ENCODE results near the gene B3GLCT.

Gene B3GLCT

GRCh38 chr13:31159306-31159705 lies 40.5 kb upstream of the B3GLCT start:
- peaks cover 12% of the 10 kb centered on the region for H3K79me2 ChIP-seq
- H3K4me3 ChIP-seq (ENCODE audit: low read depth, low read length), result no peak overlapping the region
- no peaks in the 10 kb centered on the region for H3K4me1 ChIP-seq
- H3K36me3 ChIP-seq (ENCODE audit: control insufficient read depth, insufficient read depth, low read length), result no peaks in the 10 kb centered on the region
- H3K27ac ChIP-seq, result no peak overlapping the region
- H3K9me3 ChIP-seq (ENCODE audit: control insufficient read depth, low read length), result no peaks in the 10 kb centered on the region
- no peak overlapping the region for H3K4me2 ChIP-seq (ENCODE audit: low read length)
- no peak overlapping the region for H2AFZ ChIP-seq
- no peak for TF ChIP-seq CTCF (IDR thresholded peaks at IDR 0.05)
- no peak overlapping the region for H3K9ac ChIP-seq
- H3K27me3 ChIP-seq (ENCODE audit: control insufficient read depth, insufficient read depth, low read length), result no peaks in the 10 kb centered on the region

- peak overlapping the region; percentile 94 for H3K4me2 ChIP-seq (ENCODE audit: low read length)
- peak overlapping the region; percentile 89 for H3K27ac ChIP-seq
- peaks cover 12% of the 10 kb centered on the region for H3K79me2 ChIP-seq
- peak overlapping the region; percentile 90 for H2AFZ ChIP-seq
- TF ChIP-seq CTCF (IDR thresholded peaks at IDR 0.05), result no peak
- H3K4me1 ChIP-seq, result no peaks in the 10 kb centered on the region
- no peaks in the 10 kb centered on the region for H3K36me3 ChIP-seq (ENCODE audit: control insufficient read depth, insufficient read depth, low read length)
- H3K27me3 ChIP-seq (ENCODE audit: control insufficient read depth, insufficient read depth, low read length), result no peaks in the 10 kb centered on the region
- H3K9me3 ChIP-seq (ENCODE audit: control insufficient read depth, low read length), result no peaks in the 10 kb centered on the region
- peak overlapping the region; percentile 96 for H3K4me3 ChIP-seq (ENCODE audit: low read depth, low read length)
- peak overlapping the region; percentile 67 for H3K9ac ChIP-seq
These were observed 38.8 kb upstream of the B3GLCT start for GRCh38 chr13:31160857-31161556.

GRCh38 chr13:31161557-31162150 lies 38.1 kb upstream of the B3GLCT start, which contains the start of gene HSPH1:
TSS of gene HSPH1 (minus strand) at chr13:31161904. CDS start at chr13:31161582, 322 bp downstream.
- no peaks in the 10 kb centered on the region for H3K36me3 ChIP-seq (ENCODE audit: control insufficient read depth, insufficient read depth, low read length)
- H3K4me2 ChIP-seq (ENCODE audit: low read length), result peak within 1 kb of the TSS; percentile 94
- peaks cover 12% of the 10 kb centered on the region for H3K79me2 ChIP-seq
- no peaks in the 10 kb centered on the region for H3K4me1 ChIP-seq
- no peaks in the 10 kb centered on the region for H3K9me3 ChIP-seq (ENCODE audit: control insufficient read depth, low read length)
- peak within 1 kb of the TSS; percentile 67 for H3K9ac ChIP-seq
- peak within 1 kb of the TSS; percentile 90 for H2AFZ ChIP-seq
- H3K27ac ChIP-seq, result peak within 1 kb of the TSS; percentile 89
- no peaks in the 10 kb centered on the region for H3K27me3 ChIP-seq (ENCODE audit: control insufficient read depth, insufficient read depth, low read length)
- H3K4me3 ChIP-seq (ENCODE audit: low read depth, low read length), result peak within 1 kb of the TSS; percentile 96
- TF ChIP-seq CTCF (IDR thresholded peaks at IDR 0.05), result peak; percentile 8

GRCh38 chr13:31162151-31163008 lies 37.4 kb upstream of the B3GLCT start:
- no peaks in the 10 kb centered on the region for H3K4me1 ChIP-seq
- H3K4me2 ChIP-seq (ENCODE audit: low read length), result peak overlapping the region; percentile 94
- H3K36me3 ChIP-seq (ENCODE audit: control insufficient read depth, insufficient read depth, low read length), result no peaks in the 10 kb centered on the region
- H2AFZ ChIP-seq, result peak overlapping the region; percentile 90
- H3K79me2 ChIP-seq, result peaks cover 12% of the 10 kb centered on the region
- H3K4me3 ChIP-seq (ENCODE audit: low read depth, low read length), result peak overlapping the region; percentile 96
- TF ChIP-seq CTCF (IDR thresholded peaks at IDR 0.05), result no peak
- H3K9ac ChIP-seq, result no peak overlapping the region
- no peaks in the 10 kb centered on the region for H3K27me3 ChIP-seq (ENCODE audit: control insufficient read depth, insufficient read depth, low read length)
- H3K27ac ChIP-seq, result peak overlapping the region; percentile 89
- H3K9me3 ChIP-seq (ENCODE audit: control insufficient read depth, low read length), result no peaks in the 10 kb centered on the region

All from parathyroid adenoma (tissue), 2 donors.